ENCODE measurements around the gene F11. TPM values are rescaled to one million over a fixed set of nuclear protein-coding genes. Genes with fewer than 3 reads are reported as not detected.
"Not testable (repeated sequence)": the region's sequence is repeated elsewhere in the genome, so short reads cannot be mapped to it uniquely, and the experiment has no call there.

F11 gene
- total and polyA plus RNA-seq, 2 donors (not counting 1 experiment from before 2014, with no cell fraction given): 0.06 TPM; not detected in 1

DNA sequence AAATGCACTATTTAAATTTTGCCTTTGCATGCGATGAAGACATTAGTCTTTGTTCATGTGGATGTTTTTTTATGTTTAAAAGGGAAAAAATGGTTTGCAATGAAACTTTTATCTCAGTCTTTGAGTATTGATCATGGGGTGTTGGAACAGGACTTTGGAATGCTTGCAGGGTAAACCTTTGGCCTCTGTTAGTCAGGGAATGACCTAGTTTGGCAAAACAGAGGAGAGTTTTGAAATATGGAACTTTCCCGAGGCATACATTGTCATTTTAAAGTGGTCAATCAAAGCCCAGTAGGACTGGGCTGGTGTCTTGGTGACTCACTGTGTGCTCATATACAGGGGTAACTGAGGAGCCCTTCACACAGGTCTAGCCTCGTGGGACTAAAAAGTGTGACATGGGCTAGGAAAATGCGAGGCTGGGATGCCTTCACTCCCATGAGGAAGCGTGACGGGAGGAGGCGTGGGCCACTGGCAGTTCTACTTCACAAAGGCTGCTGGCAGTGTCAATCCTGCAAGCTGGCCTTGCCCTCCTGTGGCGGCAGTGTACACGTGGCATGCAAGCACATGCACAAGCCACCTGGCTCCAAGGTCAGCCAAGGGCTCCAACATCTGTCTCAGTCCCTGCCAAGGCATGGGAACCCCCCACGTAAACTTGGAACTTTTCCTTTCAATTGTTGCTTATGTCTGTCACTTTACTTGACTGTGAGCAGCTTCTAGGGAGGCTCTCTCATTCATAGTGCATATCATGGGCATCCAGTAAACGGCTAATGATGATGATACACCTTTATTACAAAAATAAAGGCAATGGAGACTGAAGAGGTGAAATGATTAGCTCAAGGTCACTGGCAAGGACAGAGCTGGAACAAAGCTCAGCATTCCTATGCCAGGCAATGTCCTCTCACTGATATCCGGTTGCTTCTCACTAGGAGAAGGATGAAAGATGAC is 5.2 kb upstream of the F11 start:
- no peak for ATAC-seq (ENCODE audit: low read depth)
- H3K36me3 ChIP-seq (replicated peaks in 1 of 2; ENCODE audit: control extremely low read depth in 1 of 2, control insufficient read depth in 1 of 2, extremely low read depth in 1 of 2, insufficient read depth in 2 of 2, low read length in 1 of 2): no peaks in the 10 kb centered on the region
- H3K27me3 ChIP-seq (replicated peaks in 1 of 4; ENCODE audit: control extremely low read depth in 1 of 4, control insufficient read depth in 3 of 4, insufficient read depth in 4 of 4, low read length in 3 of 4): peaks cover 0 to 2% (median 0%) of the 10 kb centered on the region in 4 experiments
- no peak overlapping the region for H3K27ac ChIP-seq (ENCODE audit: low read length in 2 of 2)
- Mint-ChIP-seq H3K4me1 (no peaks in the 10 kb centered on the region), H3K9me3 (ENCODE audit: insufficient read depth) (no peaks in the 10 kb centered on the region), H3K4me3 (no peak overlapping the region), H3K27ac (no peak overlapping the region), H3K27me3 (no peaks in the 10 kb centered on the region)
- TF ChIP-seq EZH2 (IDR thresholded peaks at IDR 0.05; ENCODE audit: borderline replicate concordance, insufficient read depth, low read depth, low read length, poor library complexity, severe bottlenecking) (no peak), CTCF (IDR thresholded peaks at IDR 0.05) (no peak)
- 93% methylated on average over 10 of the region's 12 CpGs for WGBS (ENCODE audit: insufficient coverage)
- H3K9me3 ChIP-seq (ENCODE audit: control extremely low read depth in 1 of 3, control insufficient read depth in 2 of 3, insufficient read depth in 1 of 3, low read length in 2 of 3): no peaks in the 10 kb centered on the region
- DNase-seq: no peak
- no peak overlapping the region for H3K9ac ChIP-seq (ENCODE audit: low read length)
- no peak overlapping the region for H2AFZ ChIP-seq (ENCODE audit: insufficient read depth, low read depth, low read length, poor library complexity, severe bottlenecking)
- H4K20me1 ChIP-seq (ENCODE audit: control insufficient read depth, insufficient read depth, low read length, poor library complexity, severe bottlenecking): no peaks in the 10 kb centered on the region
- POLR2A ChIA-PET: no interaction called here
- CTCF ChIA-PET: no interaction called here
- no peaks in the 10 kb centered on the region for H3K4me1 ChIP-seq (ENCODE audit: control insufficient read depth in 2 of 2, insufficient read depth in 2 of 2, low read length in 2 of 2)
- intact Hi-C loops (cut with micrococcal nuclease): no loop called here
- no peaks in the 10 kb centered on the region for H3K79me2 ChIP-seq (ENCODE audit: control insufficient read depth, insufficient read depth, low read length)
- no peak overlapping the region for H3K4me2 ChIP-seq (replicated peaks; ENCODE audit: low read depth, low read length, poor library complexity, severe bottlenecking)
- H3K4me3 ChIP-seq (ENCODE audit: control extremely low read depth in 1 of 5, extremely low read depth in 1 of 5, insufficient read depth in 1 of 5, low read depth in 2 of 5, low read length in 4 of 5): no peak overlapping the region

- Histone ChIP-seq H3K27ac (ENCODE audit: low read length in 2 of 2) (no peak overlapping the region), H3K27me3 (replicated peaks in 1 of 4; ENCODE audit: control extremely low read depth in 1 of 4, control insufficient read depth in 3 of 4, insufficient read depth in 4 of 4, low read length in 3 of 4) (peaks cover 0 to 4% (median 0%) of the 10 kb centered on the region in 4 experiments), H3K4me1 (ENCODE audit: control insufficient read depth in 2 of 2, insufficient read depth in 2 of 2, low read length in 2 of 2) (no peaks in the 10 kb centered on the region), H2AFZ (ENCODE audit: insufficient read depth, low read depth, low read length, poor library complexity, severe bottlenecking) (no peak overlapping the region), H3K79me2 (ENCODE audit: control insufficient read depth, insufficient read depth, low read length) (no peaks in the 10 kb centered on the region), H3K9me3 (ENCODE audit: control extremely low read depth in 1 of 3, control insufficient read depth in 2 of 3, insufficient read depth in 1 of 3, low read length in 2 of 3) (no peaks in the 10 kb centered on the region), H3K4me2 (replicated peaks; ENCODE audit: low read depth, low read length, poor library complexity, severe bottlenecking) (no peak overlapping the region), H4K20me1 (ENCODE audit: control insufficient read depth, insufficient read depth, low read length, poor library complexity, severe bottlenecking) (no peaks in the 10 kb centered on the region), H3K4me3 (ENCODE audit: control extremely low read depth in 1 of 5, extremely low read depth in 1 of 5, insufficient read depth in 1 of 5, low read depth in 2 of 5, low read length in 4 of 5) (no peak overlapping the region), H3K36me3 (replicated peaks in 1 of 2; ENCODE audit: control extremely low read depth in 1 of 2, control insufficient read depth in 1 of 2, extremely low read depth in 1 of 2, insufficient read depth in 2 of 2, low read length in 1 of 2) (no peaks in the 10 kb centered on the region), H3K9ac (ENCODE audit: low read length) (no peak overlapping the region)
- no peak overlapping the region for H3K4me3 Mint-ChIP-seq
- no peak for DNase-seq
- ATAC-seq (ENCODE audit: low read depth): no peak
- ChIA-PET CTCF (no interaction called here), POLR2A (no interaction called here)
- TF ChIP-seq EZH2 (IDR thresholded peaks at IDR 0.05; ENCODE audit: borderline replicate concordance, insufficient read depth, low read depth, low read length, poor library complexity, severe bottlenecking) (no peak), CTCF (IDR thresholded peaks at IDR 0.05) (no peak)
- intact Hi-C loops (cut with micrococcal nuclease): no loop called here
- no peak overlapping the region for H3K27ac Mint-ChIP-seq
- H3K27me3 Mint-ChIP-seq: peaks cover 17% of the 10 kb centered on the region
- H3K4me1 Mint-ChIP-seq: no peaks in the 10 kb centered on the region
- H3K9me3 Mint-ChIP-seq (ENCODE audit: insufficient read depth): no peaks in the 10 kb centered on the region
- 82% methylated on average over 5 of the region's 7 CpGs for WGBS (ENCODE audit: insufficient coverage)
Observed at GRCh38 chr4:186264660-186265059, 1.3 kb upstream of the F11 start.

DNA sequence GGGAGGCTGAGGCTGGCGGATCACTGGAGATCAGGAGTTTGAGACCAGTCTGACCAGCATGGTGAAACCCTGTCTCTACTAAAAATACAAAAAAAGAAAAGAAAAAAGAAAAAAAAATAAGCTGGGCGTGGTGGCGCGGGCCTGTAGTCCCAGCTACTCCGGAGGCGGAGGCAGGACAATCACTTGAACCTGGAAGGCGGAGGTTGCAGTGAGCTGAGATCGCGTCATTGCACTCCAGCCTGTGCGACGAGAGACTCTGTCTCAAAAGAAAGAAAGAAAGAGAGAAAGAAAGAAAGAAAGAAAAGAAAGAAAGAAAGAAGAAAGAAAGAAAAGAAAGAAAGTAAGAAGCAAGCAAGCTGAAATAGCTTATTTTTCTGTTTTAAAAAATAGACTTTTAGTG is 739 bp upstream of the F11 start:
- POLR2A ChIA-PET; H3K4me2 ChIP-seq (replicated peaks; ENCODE audit: low read depth, low read length, poor library complexity, severe bottlenecking); H3K4me3 Mint-ChIP-seq; H3K27ac Mint-ChIP-seq; H4K20me1 ChIP-seq (ENCODE audit: control insufficient read depth, insufficient read depth, low read length, poor library complexity, severe bottlenecking); H3K27me3 ChIP-seq (replicated peaks in 1 of 4; ENCODE audit: control extremely low read depth in 1 of 4, control insufficient read depth in 3 of 4, insufficient read depth in 4 of 4, low read length in 3 of 4); H3K4me1 Mint-ChIP-seq; intact Hi-C loops (cut with micrococcal nuclease); ATAC-seq (ENCODE audit: low read depth); H3K4me3 ChIP-seq (ENCODE audit: control extremely low read depth in 1 of 5, extremely low read depth in 1 of 5, insufficient read depth in 1 of 5, low read depth in 2 of 5, low read length in 4 of 5); CTCF ChIA-PET; H2AFZ ChIP-seq (ENCODE audit: insufficient read depth, low read depth, low read length, poor library complexity, severe bottlenecking); H3K79me2 ChIP-seq (ENCODE audit: control insufficient read depth, insufficient read depth, low read length); DNase-seq; H3K9me3 ChIP-seq (ENCODE audit: control extremely low read depth in 1 of 3, control insufficient read depth in 2 of 3, insufficient read depth in 1 of 3, low read length in 2 of 3); H3K9me3 Mint-ChIP-seq (ENCODE audit: insufficient read depth); H3K4me1 ChIP-seq (ENCODE audit: control insufficient read depth in 2 of 2, insufficient read depth in 2 of 2, low read length in 2 of 2); H3K27ac ChIP-seq (ENCODE audit: low read length in 2 of 2); H3K9ac ChIP-seq (ENCODE audit: low read length); H3K36me3 ChIP-seq (replicated peaks in 1 of 2; ENCODE audit: control extremely low read depth in 1 of 2, control insufficient read depth in 1 of 2, extremely low read depth in 1 of 2, insufficient read depth in 2 of 2, low read length in 1 of 2): not testable (repeated sequence)
- 100% methylated on average over 4 of the region's 11 CpGs for WGBS (ENCODE audit: insufficient coverage)
- H3K27me3 Mint-ChIP-seq: peaks cover 17% of the 10 kb centered on the region
